Ovary (tissue), 3 donors: ENCODE results near the gene PRICKLE2.

ENCODE experiments used
- CTCF ChIP-seq, 3 donors: fragments of 450-650 bp in 2 of 3; fragments of 200-600 bp in 1 of 3; IDR thresholded peaks; one replicate each; pipeline versions ENCODE4 v1.5.1 to v1.8.0; 2016 to 2022; ENCODE audit warnings: antibody characterized with exemption in 3 of 3, mild to moderate bottlenecking in 1 of 3
- EP300 ChIP-seq: sonication (generic); formaldehyde crosslinking; IDR thresholded peaks from one replicate; pipeline ENCODE4 v1.6.1; 2017; ENCODE audit warnings: antibody characterized with exemption
- donor health status: DM: no; HTN: no; CAD: no.

- TF ChIP-seq CTCF (IDR thresholded peaks at IDR 0.05) (no peak), EP300 (no peak)
These were observed 141.7 kb downstream of the PRICKLE2 start for GRCh38 chr3:64083575-64083974.
